GM19463 (cell line): ENCODE results near the gene SPOCD1.

Experiments
- ATAC-seq: cut with Tn5 transposase; IDR thresholded peaks from one replicate; pipeline ENCODE4 v1.9.1; 2021; ENCODE audit warnings: mild to moderate bottlenecking, moderate library complexity; ENCODE audit not compliant: unreplicated experiment

Gene SPOCD1

DNA sequence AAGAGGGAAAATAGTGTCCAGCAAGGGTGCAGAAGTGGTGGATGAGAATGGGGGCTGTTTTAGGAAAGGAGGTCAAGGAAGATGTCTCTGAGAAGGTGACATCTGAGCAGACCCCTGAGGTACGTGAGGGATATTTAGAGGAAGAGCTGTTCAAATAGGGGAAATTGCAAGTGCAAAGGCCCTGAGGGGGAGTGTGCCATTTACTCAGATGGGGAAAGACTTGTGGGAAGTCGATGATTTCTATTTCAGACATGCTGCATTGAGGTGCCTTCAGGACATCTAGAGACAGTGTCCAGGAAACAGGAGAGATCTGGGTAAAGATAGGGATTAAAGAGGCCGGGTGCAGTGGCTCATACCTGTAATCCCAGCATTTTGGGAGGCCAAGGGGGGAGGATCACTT is 41.3 kb downstream of the SPOCD1 start:
- ATAC-seq, result no peak

DNA sequence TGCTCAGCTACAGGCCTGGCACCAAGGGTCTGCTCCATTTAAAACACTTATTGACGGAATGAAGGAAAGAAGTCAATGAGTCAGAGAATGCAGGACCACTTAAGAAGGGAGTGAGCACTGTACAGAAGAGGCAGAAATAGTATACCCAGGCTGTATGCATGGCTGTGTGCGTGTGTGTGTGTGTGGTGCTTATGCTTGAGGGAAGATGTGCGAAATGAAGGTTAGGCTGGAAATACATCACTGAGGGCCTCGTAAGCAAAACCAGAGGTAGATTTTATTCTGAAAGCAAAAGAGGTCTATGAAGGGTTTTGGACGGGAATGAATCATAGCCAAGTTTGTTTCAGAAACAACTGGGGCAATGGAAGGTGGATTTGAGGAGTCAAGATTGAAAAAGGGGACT is 42.0 kb downstream of the SPOCD1 start:
- ATAC-seq, result no peak

DNA sequence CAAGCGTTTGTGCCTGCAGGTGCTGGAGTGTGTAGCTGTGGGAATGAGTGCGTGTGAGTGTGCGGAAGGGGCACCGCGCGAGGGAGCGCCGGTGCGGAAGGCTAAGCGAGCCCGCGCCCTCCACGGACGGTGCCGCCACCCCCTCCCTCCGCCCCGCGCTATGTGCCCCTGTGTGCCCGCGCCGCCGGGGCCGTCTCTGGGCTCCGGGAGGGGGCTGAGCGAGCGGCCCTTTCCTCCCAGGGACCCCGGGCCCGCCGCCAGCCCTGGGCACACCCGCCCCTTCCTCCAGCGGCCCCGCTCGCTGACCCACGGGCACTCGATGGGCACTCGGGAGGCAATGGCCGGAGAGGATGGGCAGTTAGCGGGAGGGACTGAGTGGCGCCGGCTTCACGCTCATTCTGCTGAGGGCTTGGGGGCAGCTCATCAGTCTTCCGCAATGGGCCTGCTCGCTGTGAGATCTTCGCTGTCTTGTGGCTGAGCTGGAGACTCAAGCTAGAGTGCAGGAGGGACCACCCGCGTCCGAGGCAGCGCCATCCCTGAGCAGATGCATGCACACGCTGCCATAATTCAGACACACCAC is 43.1 kb downstream of the SPOCD1 start:
- ATAC-seq, result no peak

DNA sequence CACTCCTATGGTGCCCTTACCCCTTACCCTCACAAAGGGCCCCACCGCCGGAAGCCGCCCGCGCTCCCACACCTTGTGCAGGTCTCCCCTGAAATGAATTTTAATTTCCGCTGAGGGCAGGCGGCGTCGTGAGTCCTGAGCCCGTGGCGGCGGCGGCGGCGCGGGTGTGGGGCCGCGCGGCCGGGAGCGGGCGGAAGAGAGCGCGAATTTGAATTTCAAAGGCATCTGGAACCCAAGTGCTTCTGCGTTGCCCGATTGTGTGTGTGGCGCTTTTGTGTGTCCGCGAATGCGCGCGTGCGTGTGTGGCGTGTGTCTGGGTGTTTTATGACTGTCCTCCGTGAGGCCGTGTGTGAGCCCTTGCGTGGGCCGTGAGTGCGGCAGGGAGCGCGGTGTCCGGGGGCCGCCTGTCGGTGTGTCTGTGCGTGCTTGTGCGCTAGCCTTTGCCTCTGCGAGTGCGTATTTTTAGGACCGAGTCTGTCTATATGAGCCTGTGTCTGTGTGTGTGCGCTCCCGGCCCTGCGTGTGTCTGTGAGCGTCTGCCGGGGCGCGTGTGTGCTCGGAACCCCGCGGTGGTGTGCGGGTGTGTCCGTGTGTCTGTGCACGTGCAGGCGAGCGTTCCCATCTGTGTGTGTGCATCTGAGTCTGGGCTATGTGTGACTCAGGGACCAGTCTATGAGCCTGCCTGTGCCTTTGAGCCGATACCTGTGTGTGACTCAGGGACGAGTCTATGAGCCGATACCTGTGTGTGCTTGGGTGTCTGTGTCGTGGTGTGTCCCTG is 43.7 kb downstream of the SPOCD1 start:
- no peak for ATAC-seq

DNA sequence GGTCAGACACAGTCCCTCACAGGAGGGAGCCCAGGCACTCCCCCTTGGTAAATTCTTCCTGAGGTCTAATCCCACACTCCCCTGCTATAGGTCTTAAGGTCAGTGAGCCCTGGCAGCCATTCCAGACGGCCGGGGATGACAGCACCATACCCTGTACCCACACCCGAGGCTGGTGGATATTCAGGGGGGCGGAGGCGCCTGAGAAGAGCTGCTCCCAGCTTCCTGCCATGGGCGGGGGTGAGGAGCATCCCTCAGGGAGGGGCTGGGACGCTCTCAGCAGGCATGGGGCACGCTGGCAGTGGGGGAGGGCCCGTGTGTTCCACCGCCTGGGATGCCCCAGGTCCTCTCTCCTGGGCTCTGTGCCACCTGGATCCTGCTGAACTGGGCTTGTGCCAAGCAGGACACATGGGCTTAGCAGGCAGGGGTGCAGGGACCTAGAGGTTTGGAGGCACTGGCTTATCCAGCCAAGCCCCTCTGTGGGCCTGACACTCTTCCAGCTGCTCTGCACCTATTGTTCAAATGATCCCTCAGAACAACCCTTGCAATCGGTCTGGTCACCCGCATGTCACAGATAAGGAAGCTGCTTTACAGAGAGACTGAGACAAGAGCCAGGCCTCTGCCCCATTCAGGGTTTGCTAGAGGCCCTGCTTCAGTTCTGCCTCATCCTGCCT is 46.0 kb downstream of the SPOCD1 start:
- ATAC-seq, result no peak

DNA sequence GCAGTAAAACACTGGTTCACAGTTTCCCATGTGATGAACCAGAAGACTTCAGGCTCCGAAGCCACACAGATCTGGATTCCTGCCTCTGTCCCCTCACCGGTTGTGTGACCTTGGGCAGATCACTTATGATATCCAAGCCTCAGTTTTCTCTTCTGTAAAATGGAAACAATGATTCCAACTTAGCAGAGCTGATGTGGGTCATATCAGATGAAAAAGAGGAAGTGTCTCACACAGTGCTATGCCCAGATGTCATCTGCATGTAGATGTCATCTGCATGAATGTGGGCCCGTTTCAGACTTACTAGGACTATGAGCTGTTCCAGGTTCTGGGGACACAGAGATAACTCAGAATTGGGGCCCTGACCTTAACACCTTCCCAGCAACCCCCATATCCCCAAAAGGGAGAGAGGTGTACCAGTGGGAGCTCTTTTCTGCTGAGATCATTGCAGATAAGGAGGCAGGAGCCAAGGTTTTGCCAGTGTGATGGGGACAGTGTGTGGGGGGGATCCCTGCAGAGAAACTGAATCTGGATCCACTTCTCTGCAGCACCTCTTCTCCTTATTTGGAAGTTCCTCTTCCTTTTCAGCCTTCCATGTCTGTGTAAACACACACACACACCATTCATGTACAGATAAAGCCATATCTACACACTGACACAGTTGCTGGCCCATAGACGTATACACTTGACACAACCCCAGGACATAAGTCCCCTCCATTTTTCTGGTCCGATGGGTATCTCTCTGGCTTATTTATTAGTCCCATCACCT is 46.7 kb downstream of the SPOCD1 start:
- no peak for ATAC-seq

DNA sequence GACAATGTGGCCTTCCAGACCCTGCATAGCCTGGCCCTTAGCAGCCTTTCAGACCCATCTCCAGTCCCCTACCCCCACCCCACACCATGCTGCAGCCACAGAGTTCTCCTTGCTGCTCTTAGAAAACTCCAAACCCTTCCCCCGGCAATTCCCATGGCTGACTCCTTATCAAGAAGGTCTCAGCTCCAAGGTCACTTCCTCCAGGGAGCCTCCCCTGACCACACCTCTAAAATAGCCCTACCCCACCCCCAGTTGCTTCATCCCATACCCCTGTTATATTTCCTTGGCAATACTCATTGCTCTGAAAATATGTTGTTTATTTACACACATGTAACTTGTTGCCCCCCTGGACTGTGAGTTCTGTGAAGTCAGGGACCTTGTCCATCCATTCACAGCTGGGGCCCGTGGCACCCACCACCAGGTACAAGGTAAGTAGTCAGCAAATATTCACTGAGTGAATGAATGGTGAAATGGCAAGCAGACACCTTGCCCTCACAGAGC is 47.4 kb downstream of the SPOCD1 start:
- no peak for ATAC-seq

DNA sequence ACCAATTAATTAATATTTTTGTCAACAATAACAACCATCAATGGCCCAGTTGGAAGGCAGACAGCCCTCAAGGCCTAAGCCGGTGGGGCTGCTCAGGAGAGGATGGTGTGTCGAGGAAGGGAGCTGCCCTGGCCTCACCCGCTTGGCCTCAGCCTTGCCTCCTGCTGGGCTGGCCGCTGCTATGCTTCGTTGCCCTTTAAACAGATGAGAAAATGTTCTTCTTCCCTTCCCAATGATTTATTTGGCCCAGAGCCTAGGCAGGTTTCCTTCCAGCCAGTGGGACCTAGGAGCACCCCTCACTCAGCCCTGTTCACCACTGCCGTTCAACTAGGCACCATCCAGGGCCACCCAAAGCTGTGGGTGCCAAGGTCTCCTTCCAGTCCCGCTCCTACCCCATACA is 48.6 kb downstream of the SPOCD1 start:
- no peak for ATAC-seq

DNA sequence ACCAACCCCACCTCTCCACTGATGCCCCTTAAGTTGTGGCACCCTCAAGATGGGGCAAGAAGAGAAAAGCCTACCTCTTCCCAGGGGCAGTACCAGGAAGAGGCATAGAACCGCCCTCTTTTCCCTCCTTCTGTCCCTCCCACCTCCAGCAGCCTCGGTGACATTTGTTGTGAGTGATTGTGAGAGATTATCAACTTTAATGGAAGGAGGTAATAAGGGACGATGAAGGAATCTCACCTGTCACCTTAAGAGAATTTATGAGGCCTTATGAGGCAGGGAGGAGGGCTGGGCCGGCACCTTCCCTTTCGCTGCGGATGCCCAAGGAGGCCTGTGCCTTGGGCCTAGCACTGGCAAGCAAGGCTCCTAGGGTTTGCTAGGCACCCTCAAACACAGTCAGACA is 50.3 kb downstream of the SPOCD1 start:
- ATAC-seq, result no peak

DNA sequence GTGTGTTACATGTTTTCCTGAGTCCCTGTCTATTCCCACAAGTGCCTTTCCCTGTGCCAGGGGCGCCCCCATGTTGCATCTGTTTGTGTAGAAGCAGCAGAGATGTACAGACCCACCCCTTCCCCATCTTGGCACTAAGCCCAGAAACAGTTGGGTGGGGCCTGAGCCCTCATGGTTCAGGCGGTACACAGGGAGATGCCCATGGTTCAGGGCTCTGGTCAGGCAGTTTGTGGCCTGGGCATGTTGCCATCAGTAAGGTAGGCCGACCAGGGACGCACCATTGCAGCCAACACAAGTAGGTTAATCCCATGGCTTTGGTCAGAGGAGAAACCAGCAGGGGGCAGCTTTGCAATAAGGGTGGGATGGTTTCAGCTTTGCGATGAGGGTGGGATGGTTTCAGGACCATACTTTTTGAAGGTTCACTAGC is 50.8 kb downstream of the SPOCD1 start:
- no peak for ATAC-seq

DNA sequence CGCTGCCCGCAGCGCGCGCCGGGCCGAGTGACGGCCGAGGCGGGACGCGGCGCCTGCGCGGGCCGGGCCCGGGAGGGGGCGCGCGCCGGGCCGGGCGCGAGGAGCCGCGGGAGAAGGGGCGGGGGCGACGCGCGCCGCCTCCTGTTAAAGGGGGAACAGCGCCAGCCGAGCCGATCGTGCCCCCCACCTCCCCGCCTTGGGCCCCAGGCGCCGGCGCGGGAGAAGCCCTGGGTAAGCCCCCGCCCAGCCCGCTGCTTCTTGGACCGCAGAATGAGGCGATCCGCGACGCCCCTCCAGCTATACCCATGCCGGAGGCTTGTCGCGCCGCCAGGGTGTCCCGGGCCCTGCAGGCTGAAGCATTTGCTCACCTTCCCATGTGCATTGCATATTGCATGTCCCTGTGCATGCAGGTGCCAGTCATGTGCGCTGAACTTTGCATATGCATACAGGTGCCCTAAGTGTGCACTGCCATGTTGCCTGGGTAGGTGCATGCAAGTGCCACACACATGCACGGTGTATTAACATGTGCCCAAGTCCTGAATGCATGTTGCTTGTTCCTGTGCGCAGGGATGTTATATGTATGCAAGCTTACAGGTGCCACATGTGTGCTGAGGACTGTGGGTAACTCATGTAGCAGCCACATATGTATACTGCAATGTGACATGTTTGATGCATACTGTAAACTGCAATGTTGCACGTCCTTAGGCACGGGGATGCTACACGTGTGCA is 51.3 kb downstream of the SPOCD1 start, which contains the start of gene ADGRB2:
Gene ADGRB2, minus strand, starts transcription at position 29 of the 729 bp plus-strand sequence. CDS start 7,119 bp downstream, outside the sequence.
- ATAC-seq, result no peak

DNA sequence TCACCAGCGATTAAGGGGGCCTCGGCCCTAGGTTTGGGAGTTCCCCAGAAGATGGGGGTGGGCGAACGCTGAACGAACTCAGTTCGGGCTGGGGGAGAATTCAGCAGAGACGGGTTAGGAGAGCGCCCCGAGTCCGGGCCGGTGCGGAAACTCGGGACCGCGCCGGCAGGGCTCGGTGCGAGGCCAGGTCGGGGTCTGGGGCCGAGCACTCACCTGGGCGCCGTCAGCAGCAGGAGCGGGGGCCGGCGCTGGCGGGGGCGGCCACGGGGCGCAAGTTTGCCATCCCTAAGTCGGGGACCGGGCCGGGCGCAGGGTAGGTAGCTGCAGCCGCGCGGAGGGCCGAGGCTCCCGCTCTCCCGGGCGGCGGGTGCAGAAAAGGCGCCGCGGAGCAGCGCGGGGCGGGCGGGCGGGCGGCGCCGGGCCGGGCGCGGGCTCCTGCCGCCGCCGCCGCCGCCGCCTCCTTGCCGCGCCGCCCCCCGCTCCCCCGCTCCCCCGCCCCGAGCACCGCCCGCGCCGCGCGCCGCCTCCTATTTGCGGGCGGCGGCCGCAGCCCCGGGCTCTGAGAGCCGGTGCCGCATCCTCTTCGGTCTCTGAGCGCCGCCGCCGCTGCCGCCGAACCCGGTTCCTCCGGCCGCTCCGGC is 52.0 kb downstream of the SPOCD1 start:
- ATAC-seq, result no peak

DNA sequence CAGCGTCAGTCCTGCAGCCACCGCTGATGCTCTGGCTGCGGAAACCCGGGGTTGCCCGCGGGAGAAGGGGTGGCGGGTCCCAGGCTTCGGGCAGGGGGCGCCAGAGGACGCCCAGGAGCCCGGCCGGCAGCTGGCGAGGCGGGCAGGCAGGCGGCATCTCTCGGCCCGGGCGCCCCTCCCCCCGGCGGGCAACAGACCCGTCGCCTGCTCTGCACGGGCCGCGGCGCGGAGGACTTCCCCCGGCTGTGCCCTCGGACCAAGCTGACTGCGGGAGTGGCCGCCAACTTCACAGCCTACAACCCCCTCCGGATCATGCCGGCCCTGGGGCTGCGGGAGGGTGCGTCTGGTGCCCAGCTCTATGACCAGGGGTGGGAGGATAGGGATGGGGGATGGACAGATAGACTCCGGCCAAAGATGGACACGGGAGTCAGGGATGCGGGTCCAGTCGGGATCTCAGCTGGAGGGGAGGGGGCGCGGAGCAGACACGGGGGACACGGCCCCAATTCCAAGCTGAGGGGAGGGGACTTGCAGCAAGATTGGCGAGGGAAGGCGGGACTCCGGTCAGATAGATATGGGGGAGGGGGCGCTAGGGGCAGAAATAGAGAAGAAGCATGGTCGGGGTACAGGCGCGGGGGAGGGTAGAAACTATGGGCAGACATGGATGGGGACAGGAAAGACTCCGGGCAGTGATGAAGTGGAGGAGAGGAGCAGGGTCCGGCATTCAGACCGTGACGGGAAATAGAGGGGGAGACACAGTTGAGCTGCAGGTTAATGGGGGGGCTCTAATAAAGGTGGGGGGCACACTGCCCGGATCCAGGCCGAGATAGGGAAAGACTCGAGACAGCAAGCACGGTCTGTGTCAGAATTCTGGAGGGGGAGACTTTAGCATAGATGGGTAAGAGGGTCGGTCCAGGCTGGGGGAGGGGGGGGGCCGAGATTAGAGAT is 52.8 kb downstream of the SPOCD1 start:
- ATAC-seq, result no peak

DNA sequence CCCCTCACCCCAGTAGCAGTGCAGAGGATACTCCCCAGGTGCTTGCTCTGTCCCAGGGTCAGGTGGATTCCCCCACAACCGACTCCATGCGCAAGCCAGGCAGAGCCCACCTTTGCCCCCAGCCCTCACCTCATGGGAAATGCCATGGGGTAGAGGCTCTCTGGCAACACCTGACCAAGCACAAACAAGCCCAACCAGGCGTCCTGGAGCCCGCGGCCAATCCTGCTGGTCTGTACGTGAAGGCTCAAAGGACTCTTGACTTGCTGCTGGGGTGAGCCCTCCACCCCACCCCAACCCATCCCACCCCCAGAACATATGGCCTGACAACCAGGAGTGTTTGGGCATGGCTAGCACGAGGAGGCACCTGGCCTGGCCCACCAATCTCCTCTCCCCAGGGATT is 53.5 kb downstream of the SPOCD1 start:
- no peak for ATAC-seq

DNA sequence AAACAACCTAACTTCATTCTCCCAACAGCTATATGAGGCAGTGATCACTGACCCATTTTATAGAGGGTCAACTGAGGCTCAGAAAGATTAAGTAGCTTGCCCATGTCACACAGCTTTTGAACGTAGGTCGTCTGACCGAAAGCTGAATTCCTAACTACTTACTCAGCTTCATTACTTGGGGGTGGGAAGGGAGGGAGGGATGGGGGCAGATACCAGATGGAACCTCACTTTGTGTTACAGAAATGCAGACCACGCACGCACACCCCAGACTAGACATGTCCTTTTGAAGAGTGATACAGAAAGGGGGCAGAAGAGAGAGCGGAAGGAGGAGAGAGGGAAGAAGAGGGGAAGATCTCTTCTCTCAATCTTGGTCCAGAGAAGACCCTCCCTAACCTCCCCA is 53.9 kb downstream of the SPOCD1 start:
- ATAC-seq, result no peak

DNA sequence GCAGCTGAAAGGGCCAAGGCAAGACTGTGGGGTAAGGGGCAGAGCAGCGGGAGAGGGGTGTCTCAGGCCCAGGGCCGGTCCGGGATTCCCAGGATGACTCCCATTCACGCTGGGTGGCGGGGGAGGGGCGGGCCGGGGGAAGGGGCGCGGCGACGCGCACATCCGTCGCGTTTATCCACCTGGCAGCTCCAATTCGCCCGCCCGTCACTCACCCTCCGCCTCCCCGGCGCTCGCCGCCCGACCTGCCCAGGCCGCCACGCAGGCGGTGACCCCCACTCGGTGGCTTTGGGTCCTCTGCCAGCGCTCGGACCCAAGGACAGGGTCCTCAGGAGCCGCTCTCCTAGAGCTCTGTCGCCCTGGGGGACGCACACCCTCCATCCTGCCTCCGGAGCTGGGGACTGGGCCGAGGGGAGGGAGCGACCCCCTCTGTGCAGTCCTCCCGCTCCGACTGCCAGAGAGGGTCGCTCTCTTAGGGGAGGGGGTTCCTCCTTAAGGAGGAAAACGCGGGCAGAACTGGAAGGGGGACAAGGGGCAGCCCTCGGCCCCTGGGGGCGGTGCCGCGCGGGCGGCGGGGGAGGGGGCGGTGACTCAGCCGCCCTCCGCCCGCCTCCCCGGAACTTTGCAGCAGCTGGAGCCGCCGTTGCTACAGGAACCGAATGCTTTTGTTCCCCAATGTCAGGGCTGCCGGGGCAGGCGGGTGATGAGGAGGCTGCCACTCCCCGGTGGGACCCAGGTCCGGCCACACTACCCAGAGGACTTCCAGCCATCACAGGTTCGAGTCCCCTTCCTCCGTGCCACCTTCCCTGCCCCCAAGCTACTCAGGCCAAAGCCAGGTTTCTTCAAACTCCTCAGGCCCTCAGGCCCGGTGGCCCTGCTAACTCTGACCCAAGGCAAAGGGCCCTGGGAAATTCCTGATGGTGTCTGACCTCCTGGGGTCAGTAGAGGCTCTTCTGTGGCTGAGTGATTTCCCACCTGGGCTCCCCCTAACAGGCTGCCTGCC is 55.1 kb downstream of the SPOCD1 start:
- ATAC-seq, result no peak

DNA sequence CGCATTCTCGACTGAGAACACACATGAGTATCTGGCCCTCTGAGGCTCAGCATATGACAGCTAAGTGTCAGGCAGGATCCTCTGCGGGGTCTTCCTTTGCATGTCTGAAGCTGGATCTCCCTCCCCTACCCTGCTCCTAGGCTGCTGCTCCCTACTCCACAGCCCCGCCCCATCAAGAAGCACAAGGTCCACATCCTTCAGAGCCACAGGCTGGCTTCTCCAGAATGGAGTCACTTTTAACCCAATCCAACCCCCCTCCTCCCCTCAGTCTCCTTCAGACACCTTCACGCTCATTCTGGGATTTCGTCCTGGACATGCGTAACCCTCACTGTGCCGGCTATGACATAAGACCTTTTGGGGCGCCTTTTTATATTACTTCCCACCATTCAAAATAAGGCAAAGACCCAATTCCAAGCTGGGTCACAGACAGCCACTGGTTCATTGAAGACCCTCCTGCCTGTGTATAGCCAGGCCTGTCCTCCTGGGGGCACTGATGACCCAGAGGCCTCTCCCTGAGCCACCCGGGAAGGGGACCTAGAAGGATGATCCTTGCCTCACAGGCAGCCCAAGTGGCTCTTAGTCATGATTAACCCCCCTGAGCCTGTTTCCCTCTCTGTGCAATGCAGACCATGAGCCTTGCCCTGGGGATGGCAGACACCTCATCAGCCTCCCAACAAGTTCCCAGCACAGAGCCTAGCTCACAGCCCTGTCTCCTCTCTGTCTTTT is 56.4 kb downstream of the SPOCD1 start:
- ATAC-seq, result no peak
